ENCODE data around the gene EFHD1. TPM values are rescaled to one million over a fixed set of nuclear protein-coding genes. Genes with fewer than 3 reads are reported as not detected.
A peak's percentile ranks its signal among the peaks of the same experiment; 100 is the strongest.

EFHD1 gene
- total and polyA plus RNA-seq, 2 of the 13 experiments (the other 11 are each of a cell fraction or from before 2014, with no cell fraction given) = 0.09 TPM; not detected in 1

DNA sequence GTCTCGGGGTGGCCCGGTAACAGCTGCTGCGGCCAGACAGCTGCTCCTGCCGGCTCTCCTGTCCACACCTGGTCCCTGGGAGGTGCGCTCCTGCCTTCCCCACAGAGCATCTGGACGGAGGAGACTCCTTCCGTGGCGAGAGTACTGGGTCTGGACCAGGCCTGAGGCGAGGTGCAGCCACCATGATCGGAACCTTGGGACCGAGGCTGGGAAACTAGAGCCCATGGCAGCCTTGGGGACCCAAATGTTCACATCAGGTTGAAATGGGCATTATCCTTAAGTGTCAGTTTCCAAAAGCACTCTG, 64.4 kb downstream of the EFHD1 start (continued):
- TF ChIP-seq, protein P1, sequence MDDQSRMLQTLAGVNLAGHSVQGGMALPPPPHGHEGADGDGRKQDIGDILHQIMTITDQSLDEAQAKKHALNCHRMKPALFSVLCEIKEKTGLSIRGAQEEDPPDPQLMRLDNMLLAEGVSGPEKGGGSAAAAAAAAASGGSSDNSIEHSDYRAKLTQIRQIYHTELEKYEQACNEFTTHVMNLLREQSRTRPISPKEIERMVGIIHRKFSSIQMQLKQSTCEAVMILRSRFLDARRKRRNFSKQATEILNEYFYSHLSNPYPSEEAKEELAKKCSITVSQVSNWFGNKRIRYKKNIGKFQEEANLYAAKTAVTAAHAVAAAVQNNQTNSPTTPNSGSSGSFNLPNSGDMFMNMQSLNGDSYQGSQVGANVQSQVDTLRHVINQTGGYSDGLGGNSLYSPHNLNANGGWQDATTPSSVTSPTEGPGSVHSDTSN (CRISPR knock-in tag; IDR thresholded peaks at IDR 0.05; ENCODE audit: borderline replicate concordance) = no peak
- TF ChIP-seq RFX1 (IDR thresholded peaks at IDR 0.05) = no peak
- TF ChIP-seq ZNF232 (CRISPR knock-in tag; IDR thresholded peaks at IDR 0.05; ENCODE audit: borderline replicate concordance) = no peak
- TF ChIP-seq YEATS2 (CRISPR knock-in tag; IDR thresholded peaks at IDR 0.05; ENCODE audit: borderline replicate concordance) = no peak
- no peak for TF ChIP-seq ZNF792 (CRISPR knock-in tag; IDR thresholded peaks at IDR 0.05)
- no peak for TF ChIP-seq CBX2 (IDR thresholded peaks at IDR 0.05; ENCODE audit: low read depth, low read length)
- no peak for TF ChIP-seq CBX2 (CRISPR knock-in tag; IDR thresholded peaks at IDR 0.05; ENCODE audit: low read depth)
- TF ChIP-seq KDM5A (IDR thresholded peaks at IDR 0.05; ENCODE audit: borderline replicate concordance, low read length) = no peak
- no peak for TF ChIP-seq POLR2G (IDR thresholded peaks at IDR 0.05; ENCODE audit: low read depth, low read length)
- TF ChIP-seq ZNF292 (CRISPR knock-in tag; IDR thresholded peaks at IDR 0.05; ENCODE audit: borderline replicate concordance, low read depth) = no peak
- no peak for TF ChIP-seq KLF6 (CRISPR knock-in tag; IDR thresholded peaks at IDR 0.05)
- no peak for TF ChIP-seq RAD51 (IDR thresholded peaks at IDR 0.05; ENCODE audit: borderline replicate concordance)
- TF ChIP-seq, protein P2, sequence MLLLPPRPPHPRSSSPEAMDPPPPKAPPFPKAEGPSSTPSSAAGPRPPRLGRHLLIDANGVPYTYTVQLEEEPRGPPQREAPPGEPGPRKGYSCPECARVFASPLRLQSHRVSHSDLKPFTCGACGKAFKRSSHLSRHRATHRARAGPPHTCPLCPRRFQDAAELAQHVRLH (CRISPR knock-in tag; IDR thresholded peaks at IDR 0.05; ENCODE audit: borderline replicate concordance, low read depth) = no peak
- no peak for TF ChIP-seq ZNF530 (CRISPR knock-in tag; IDR thresholded peaks at IDR 0.05; ENCODE audit: low read depth)
- no peak; the same call in 1 of the 2 replicates for TF ChIP-seq ZNF331 (CRISPR knock-in tag; IDR thresholded peaks at IDR 0.05)
- 0 out of 2 replicates have a peak, but pooled peaks have one; percentile 5 for TF ChIP-seq ZNF256 (CRISPR knock-in tag; conservative IDR thresholded peaks at IDR 0.05)

All from HepG2 (cell line).